KMS-11 (cell line): ENCODE results near the gene SLC17A9.

Source experiments
- H2AFZ ChIP-seq: fragments of 200-600 bp; sonication (generic); 2 replicates; pipeline ENCODE4 v1.6.1; 2016; ENCODE audit warnings: antibody characterized with exemption, mixed run types, low read depth
- H3K27ac ChIP-seq: fragments of 200-600 bp; sonication (generic); 2 replicates; pipeline ENCODE4 v1.6.1; 2016; ENCODE audit warnings: mild to moderate bottlenecking, mixed run types
- H3K27me3 ChIP-seq: fragments of 200-600 bp; sonication (generic); 2 replicates; pipeline ENCODE4 v1.6.1; 2017; ENCODE audit warnings: mild to moderate bottlenecking, low read depth, mixed run types, moderate library complexity; ENCODE audit not compliant: insufficient read depth
- H3K36me3 ChIP-seq: fragments of 200-600 bp; sonication (generic); 2 replicates; pipeline ENCODE4 v1.6.1; 2017; ENCODE audit warnings: mild to moderate bottlenecking, mixed run types; ENCODE audit not compliant: insufficient read depth
- H3K4me1 ChIP-seq: fragments of 200-600 bp; sonication (generic); 2 replicates; pipeline ENCODE4 v1.6.1; 2016; ENCODE audit warnings: mild to moderate bottlenecking, low read depth, mixed run types; ENCODE audit not compliant: poor library complexity, severe bottlenecking
- H3K4me2 ChIP-seq: fragments of 200-600 bp; sonication (generic); 2 replicates; pipeline ENCODE4 v1.7.0; 2016; ENCODE audit warnings: mild to moderate bottlenecking, mixed run types
- H3K4me3 ChIP-seq: fragments of 200-600 bp; sonication (generic); IDR thresholded peaks from 2 replicates; pipeline ENCODE4 v1.6.1; 2017; ENCODE audit warnings: low read depth, low read length, mixed read lengths; ENCODE audit not compliant: insufficient read depth
- H3K79me2 ChIP-seq: fragments of 200-600 bp; sonication (generic); 2 replicates; pipeline ENCODE4 v1.6.1; 2016; ENCODE audit warnings: low read depth, mixed run types; ENCODE audit not compliant: insufficient read depth
- H3K9ac ChIP-seq: fragments of 200-600 bp; sonication (generic); 2 replicates; pipeline ENCODE4 v1.6.1; 2016; ENCODE audit warnings: mild to moderate bottlenecking, mixed run types
- H4K20me1 ChIP-seq: fragments of 200-600 bp; sonication (generic); 2 replicates; pipeline ENCODE4 v1.6.1; 2016; ENCODE audit warnings: mild to moderate bottlenecking, mixed run types; ENCODE audit not compliant: insufficient read depth
- CTCF ChIP-seq: fragments of 200-600 bp; sonication (generic); conservative IDR thresholded peaks from 2 replicates; pipeline ENCODE4 v1.6.1; 2017; ENCODE audit warnings: low read depth, mild to moderate bottlenecking, antibody characterized with exemption, low read length, moderate library complexity, mixed read lengths

SLC17A9 gene

GRCh38 chr20:62910777-62911497, 41.6 kb upstream of the SLC17A9 start:
- no peak for TF ChIP-seq CTCF
- Histone ChIP-seq H4K20me1 (peaks cover 59% of the 10 kb centered on the region), H3K27me3 (no peaks in the 10 kb centered on the region), H3K9ac (no peak overlapping the region), H3K36me3 (peaks cover 24% of the 10 kb centered on the region; the same call in 1 of the 2 replicates), H3K27ac (peak overlapping the region; percentile 41; the same call in 1 of the 2 replicates), H3K4me3 (no peak overlapping the region), H3K4me2 (peak overlapping the region; percentile 61), H3K4me1 (peaks cover 87% of the 10 kb centered on the region), H3K79me2 (peaks cover 69% of the 10 kb centered on the region), H2AFZ (no peak overlapping the region)

- Histone ChIP-seq H3K4me2 (peak overlapping the region; percentile 4; the same call in 1 of the 2 replicates), H3K4me3 (no peak overlapping the region), H4K20me1 (peaks cover 68% of the 10 kb centered on the region), H2AFZ (no peak overlapping the region), H3K27me3 (no peaks in the 10 kb centered on the region; the same call in 1 of the 2 replicates), H3K79me2 (peaks cover 74% of the 10 kb centered on the region), H3K27ac (no peak overlapping the region), H3K36me3 (peaks cover 23% of the 10 kb centered on the region; the same call in 1 of the 2 replicates), H3K9ac (no peak overlapping the region), H3K4me1 (peaks cover 95% of the 10 kb centered on the region)
- TF ChIP-seq CTCF = no peak
Observed at GRCh38 chr20:62911701-62912280, 40.7 kb upstream of the SLC17A9 start.

- Histone ChIP-seq H4K20me1 (peaks cover 68% of the 10 kb centered on the region), H3K27ac (no peak overlapping the region), H3K4me3 (no peak overlapping the region), H3K4me1 (peaks cover 97% of the 10 kb centered on the region), H3K4me2 (no peak overlapping the region), H3K79me2 (peaks cover 74% of the 10 kb centered on the region), H3K9ac (no peak overlapping the region), H3K27me3 (no peaks in the 10 kb centered on the region; the same call in 1 of the 2 replicates), H2AFZ (no peak overlapping the region), H3K36me3 (peaks cover 13% of the 10 kb centered on the region; the same call in 1 of the 2 replicates)
- no peak for TF ChIP-seq CTCF
Observed at GRCh38 chr20:62913043-62913630, 39.4 kb upstream of the SLC17A9 start.

- Histone ChIP-seq H3K4me2 (no peak overlapping the region), H3K27me3 (no peaks in the 10 kb centered on the region; the same call in 1 of the 2 replicates), H3K4me3 (no peak overlapping the region), H3K4me1 (peaks cover 97% of the 10 kb centered on the region), H3K36me3 (peaks cover 13% of the 10 kb centered on the region; the same call in 1 of the 2 replicates), H3K79me2 (peaks cover 82% of the 10 kb centered on the region), H3K27ac (no peak overlapping the region), H3K9ac (no peak overlapping the region), H4K20me1 (peaks cover 73% of the 10 kb centered on the region), H2AFZ (no peak overlapping the region)
- no peak for TF ChIP-seq CTCF
Observed at GRCh38 chr20:62914436-62914835, 38.1 kb upstream of the SLC17A9 start.
